Esophagus squamous epithelium (tissue), 4 donors: Measurements from ENCODE around the gene HSPA12A.

Experiments used
- POLR2A ChIP-seq, 4 donors: fragments of 450-650 bp; IDR thresholded peaks; one replicate each; pipeline ENCODE4 v1.6.1; 2017; ENCODE audit warnings: antibody characterized with exemption in 4 of 4, mild to moderate bottlenecking in 4 of 4, moderate library complexity in 3 of 4
- TF ChIP-seq, protein P1 (sequence below), 6 experiments: fragments of 450-650 bp in 4 of 6; fragments of 200-600 bp in 2 of 6; sonication (generic) in 2 of 6; IDR thresholded peaks; one replicate each; pipeline ENCODE4 v1.5.1; 2016 to 2019; ENCODE audit warnings: antibody characterized with exemption in 6 of 6, mild to moderate bottlenecking in 4 of 6, moderate library complexity in 4 of 6

DNA sequence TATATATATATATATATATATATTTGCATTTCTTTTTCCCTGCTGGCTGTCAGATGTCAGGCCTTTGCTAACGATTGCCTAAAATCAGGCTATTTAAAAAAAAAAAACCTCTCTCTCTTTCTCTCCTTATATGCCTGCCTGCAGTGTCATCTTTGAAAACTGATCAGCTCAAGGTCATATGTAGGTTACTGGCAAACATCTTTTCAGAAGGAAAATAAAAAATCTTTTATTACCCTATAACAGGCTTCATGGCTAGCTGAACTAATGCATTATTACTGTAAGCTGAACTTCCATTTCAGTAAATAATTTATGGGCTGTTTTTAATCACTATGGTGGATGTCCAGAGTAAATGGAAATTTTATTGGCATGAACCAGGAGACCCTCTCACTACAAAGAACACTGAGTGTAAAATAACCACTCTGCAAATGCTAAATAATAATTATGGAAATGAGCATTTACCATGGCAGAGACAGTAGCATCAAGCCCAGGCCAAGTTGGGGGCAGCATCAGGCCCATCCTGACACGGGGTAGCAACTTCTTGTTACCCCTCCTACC lies 29.3 kb downstream of the HSPA12A start:
- TF ChIP-seq, protein P1, sequence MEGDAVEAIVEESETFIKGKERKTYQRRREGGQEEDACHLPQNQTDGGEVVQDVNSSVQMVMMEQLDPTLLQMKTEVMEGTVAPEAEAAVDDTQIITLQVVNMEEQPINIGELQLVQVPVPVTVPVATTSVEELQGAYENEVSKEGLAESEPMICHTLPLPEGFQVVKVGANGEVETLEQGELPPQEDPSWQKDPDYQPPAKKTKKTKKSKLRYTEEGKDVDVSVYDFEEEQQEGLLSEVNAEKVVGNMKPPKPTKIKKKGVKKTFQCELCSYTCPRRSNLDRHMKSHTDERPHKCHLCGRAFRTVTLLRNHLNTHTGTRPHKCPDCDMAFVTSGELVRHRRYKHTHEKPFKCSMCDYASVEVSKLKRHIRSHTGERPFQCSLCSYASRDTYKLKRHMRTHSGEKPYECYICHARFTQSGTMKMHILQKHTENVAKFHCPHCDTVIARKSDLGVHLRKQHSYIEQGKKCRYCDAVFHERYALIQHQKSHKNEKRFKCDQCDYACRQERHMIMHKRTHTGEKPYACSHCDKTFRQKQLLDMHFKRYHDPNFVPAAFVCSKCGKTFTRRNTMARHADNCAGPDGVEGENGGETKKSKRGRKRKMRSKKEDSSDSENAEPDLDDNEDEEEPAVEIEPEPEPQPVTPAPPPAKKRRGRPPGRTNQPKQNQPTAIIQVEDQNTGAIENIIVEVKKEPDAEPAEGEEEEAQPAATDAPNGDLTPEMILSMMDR (IDR thresholded peaks at IDR 0.05), result no peak
- TF ChIP-seq POLR2A (IDR thresholded peaks at IDR 0.05), result no peak
